SK-N-MC (cell line): ENCODE data around the gene SNX8.

Source experiments
- DNase-seq: peaks from one replicate; pipeline ENCODE4 v3.0.0-alpha.2; 2011; ENCODE audit warnings: low read depth, low spot score
- H3K27ac ChIP-seq: fragments of 200-600 bp; sonication (generic); 2 replicates; pipeline ENCODE4 v1.5.1; 2016; ENCODE audit warnings: mixed run types
- H3K36me3 ChIP-seq: fragments of 200-600 bp; sonication (generic); 2 replicates; pipeline ENCODE4 v1.6.1; 2017; ENCODE audit warnings: antibody characterized with exemption, low read length, mixed read lengths; ENCODE audit not compliant: insufficient read depth
- H3K4me3 ChIP-seq: fragments of 200-600 bp; sonication (generic); 2 replicates; pipeline ENCODE4 v1.5.1; 2016
- H3K9ac ChIP-seq: fragments of 200-600 bp; sonication (generic); 2 replicates; pipeline ENCODE4 v1.8.0; 2017; ENCODE audit warnings: mixed run types, mixed read lengths; ENCODE audit not compliant: insufficient read length
- H3K9me3 ChIP-seq: fragments of 200-600 bp; sonication (generic); 2 replicates; pipeline ENCODE4 v1.6.1; 2017; ENCODE audit warnings: low read depth, mild to moderate bottlenecking, antibody characterized with exemption, low read length, moderate library complexity, mixed read lengths
- EZH2 ChIP-seq: fragments of 200-600 bp; sonication (generic); IDR thresholded peaks from one replicate; pipeline ENCODE4 v1.6.1; 2017; ENCODE audit warnings: antibody characterized with exemption
- FOXP2 ChIP-seq: optimal IDR thresholded peaks from 2 replicates; pipeline ENCODE3; 2011; ENCODE audit warnings: mild to moderate bottlenecking, moderate library complexity; ENCODE audit not compliant: insufficient read depth; ENCODE audit errors: extremely low read length, control extremely low read depth
- POLR2AphosphoS5 ChIP-seq: IDR thresholded peaks from 2 replicates; pipeline ENCODE4 v1.6.1; 2012; ENCODE audit warnings: mild to moderate bottlenecking, low read depth, low read length, borderline replicate concordance

The SNX8 gene

GRCh38 chr7:2314209-2314955 is at the start of gene SNX8:
Gene SNX8, minus strand, starts transcription at chr7:2314441. Its CDS starts 20 bp downstream, at chr7:2314421.
- Histone ChIP-seq H3K27ac (no peak within 1 kb of the TSS), H3K9ac (peak within 1 kb of the TSS; percentile 89), H3K4me3 (peak within 1 kb of the TSS; percentile 91), H3K36me3 (no peaks in the 10 kb centered on the region; the same call in 1 of the 2 replicates), H3K9me3 (no peaks in the 10 kb centered on the region)
- TF ChIP-seq POLR2AphosphoS5: peak; percentile 52; the same call in 1 of the 2 replicates
- no peak for TF ChIP-seq FOXP2
- DNase-seq: no peak

- no peak for TF ChIP-seq POLR2AphosphoS5
- no peak for TF ChIP-seq EZH2
- no peak for TF ChIP-seq FOXP2
- Histone ChIP-seq H3K27ac (no peak overlapping the region), H3K4me3 (no peak overlapping the region), H3K9ac (no peak overlapping the region), H3K36me3 (peaks cover 95% of the 10 kb centered on the region), H3K9me3 (no peaks in the 10 kb centered on the region)
- no peak for DNase-seq
Observed at GRCh38 chr7:2362385-2363088, 48.3 kb upstream of the SNX8 start.

- no peak overlapping the region for H3K9ac ChIP-seq
- H3K36me3 ChIP-seq: peaks cover 92% of the 10 kb centered on the region
- H3K27ac ChIP-seq: peak overlapping the region; percentile 40; the same call in 1 of the 2 replicates
- no peaks in the 10 kb centered on the region for H3K9me3 ChIP-seq
- H3K4me3 ChIP-seq: no peak overlapping the region
- TF ChIP-seq EZH2 (no peak), FOXP2 (no peak), POLR2AphosphoS5 (no peak)
- no peak for DNase-seq
Observed at GRCh38 chr7:2360796-2361195, 46.6 kb upstream of the SNX8 start.

- Histone ChIP-seq H3K9me3 (no peaks in the 10 kb centered on the region), H3K9ac (no peak overlapping the region), H3K36me3 (peaks cover 82% of the 10 kb centered on the region), H3K4me3 (no peak overlapping the region), H3K27ac (no peak overlapping the region)
- DNase-seq: no peak
- TF ChIP-seq POLR2AphosphoS5 (no peak), FOXP2 (no peak), EZH2 (no peak)
Observed at GRCh38 chr7:2359610-2360009, 45.4 kb upstream of the SNX8 start.

- H3K9ac ChIP-seq: no peak overlapping the region
Observed at GRCh38 chr7:2358968-2359527, 44.8 kb upstream of the SNX8 start.

GRCh38 chr7:2357571-2357970 is 43.3 kb upstream of the SNX8 start:
- TF ChIP-seq POLR2AphosphoS5 (no peak), FOXP2 (no peak), EZH2 (no peak)
- Histone ChIP-seq H3K9ac (peak overlapping the region; percentile 46), H3K9me3 (no peaks in the 10 kb centered on the region), H3K36me3 (peaks cover 62% of the 10 kb centered on the region), H3K4me3 (no peak overlapping the region), H3K27ac (no peak overlapping the region)
- DNase-seq: no peak

More at GRCh38 chr7:2358968-2359527, 44.8 kb upstream of the SNX8 start:
- no peaks in the 10 kb centered on the region for H3K9me3 ChIP-seq
- TF ChIP-seq EZH2 (no peak), FOXP2 (no peak), POLR2AphosphoS5 (no peak)
- H3K27ac ChIP-seq: no peak overlapping the region
- peaks cover 76% of the 10 kb centered on the region for H3K36me3 ChIP-seq
- no peak for DNase-seq
- no peak overlapping the region for H3K4me3 ChIP-seq

GRCh38 chr7:2357165-2357564 is 42.9 kb upstream of the SNX8 start:
- H3K27ac ChIP-seq: no peak overlapping the region
- no peak for DNase-seq
- no peak overlapping the region for H3K4me3 ChIP-seq
- no peak for TF ChIP-seq EZH2
- TF ChIP-seq POLR2AphosphoS5: no peak
- TF ChIP-seq FOXP2: no peak
- H3K9me3 ChIP-seq: no peaks in the 10 kb centered on the region
- peaks cover 58% of the 10 kb centered on the region for H3K36me3 ChIP-seq
- peak overlapping the region; percentile 46 for H3K9ac ChIP-seq

GRCh38 chr7:2355705-2356008 is 41.4 kb upstream of the SNX8 start:
- H3K9ac ChIP-seq: peak overlapping the region; percentile 100
- peaks cover 47% of the 10 kb centered on the region for H3K36me3 ChIP-seq
- 0 out of 2 replicates have a peak overlapping the region, but pooled peaks have one; percentile 39 for H3K27ac ChIP-seq
- peak overlapping the region; percentile 95 for H3K4me3 ChIP-seq
- H3K9me3 ChIP-seq: no peaks in the 10 kb centered on the region
- no peak for TF ChIP-seq EZH2
- TF ChIP-seq POLR2AphosphoS5: no peak
- no peak for TF ChIP-seq FOXP2
- no peak for DNase-seq
